Stimulated activated CD8-positive, alpha-beta memory T cell treated with anti-CD3 and anti-CD28 coated beads, Interleukin-15, amount 100 ng/mL, for 4 hours (primary cell): ENCODE measurements around the gene ELMO2.

Experiments used
- DNase-seq, 2 donors: peaks; one replicate each; pipeline ENCODE4 v3.0.0-alpha.2; 2020; ENCODE audit warnings: low read depth in 2 of 2

ELMO2 gene

GRCh38 chr20:46352370-46352938 lies 54.0 kb downstream of the ELMO2 start:
- no peak for DNase-seq

- no peak for DNase-seq
Observed at GRCh38 chr20:46351357-46352058, 54.9 kb downstream of the ELMO2 start.

- no peak for DNase-seq
Observed at GRCh38 chr20:46350986-46351267, 55.5 kb downstream of the ELMO2 start.

- no peak for DNase-seq
Observed at GRCh38 chr20:46350201-46350985, 56.0 kb downstream of the ELMO2 start.

GRCh38 chr20:46349742-46350056 lies 56.7 kb downstream of the ELMO2 start:
- DNase-seq = no peak

GRCh38 chr20:46349035-46349741 lies 57.2 kb downstream of the ELMO2 start:
- no peak for DNase-seq

GRCh38 chr20:46347841-46348803 lies 58.3 kb downstream of the ELMO2 start:
- DNase-seq = no peak

GRCh38 chr20:46346770-46347169 lies 59.6 kb downstream of the ELMO2 start:
- no peak for DNase-seq

GRCh38 chr20:46344488-46345162 lies 61.8 kb downstream of the ELMO2 start:
- no peak for DNase-seq

- no peak for DNase-seq
Observed at GRCh38 chr20:46343975-46344357, 62.4 kb downstream of the ELMO2 start.

- DNase-seq = no peak
Observed at GRCh38 chr20:46343348-46343974, 63.0 kb downstream of the ELMO2 start.

GRCh38 chr20:46342451-46343347 lies 63.7 kb downstream of the ELMO2 start:
- no peak for DNase-seq

GRCh38 chr20:46342010-46342378 lies 64.4 kb downstream of the ELMO2 start:
- no peak for DNase-seq

- no peak for DNase-seq
Observed at GRCh38 chr20:46341074-46342009, 65.1 kb downstream of the ELMO2 start.

- DNase-seq = no peak
Observed at GRCh38 chr20:46339037-46339436, 67.4 kb downstream of the ELMO2 start.

GRCh38 chr20:46336735-46337134 lies 69.7 kb downstream of the ELMO2 start:
- no peak for DNase-seq

- DNase-seq = no peak
Observed at GRCh38 chr20:46334303-46334904, 72.0 kb downstream of the ELMO2 start.
